Measurements from ENCODE around the gene PCSK9.
"Not testable (repeated sequence)": the region's sequence is repeated elsewhere in the genome, so short reads cannot be mapped to it uniquely, and the experiment has no call there.

The PCSK9 gene

DNA sequence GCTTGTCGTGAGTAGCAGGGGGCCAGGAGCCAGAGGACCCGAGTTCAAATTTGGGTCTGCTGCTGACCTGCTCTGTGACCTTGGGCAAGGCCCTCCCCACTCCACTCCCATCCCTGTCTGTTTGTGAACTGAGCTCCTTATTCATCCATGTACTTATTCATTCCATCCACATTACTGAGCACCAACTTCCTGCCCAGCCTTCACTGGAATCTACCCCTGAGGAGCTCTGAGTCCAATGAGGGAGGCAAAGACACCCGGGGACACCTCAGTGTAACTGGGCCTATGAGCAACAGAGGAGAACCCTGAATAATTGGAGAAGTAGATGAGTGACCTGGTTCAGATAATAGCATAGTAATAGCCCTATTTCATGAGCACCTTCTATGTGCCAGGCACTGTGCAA is 31.7 kb upstream of the PCSK9 start:
- Histone ChIP-seq H3K9me3 (ENCODE audit: control insufficient read depth in 1 of 2, low read length in 2 of 2) (no peaks in the 10 kb centered on the region), H3K4me3 (ENCODE audit: low read depth in 1 of 2, low read length in 2 of 2) (no peak overlapping the region), H3K27me3 (ENCODE audit: control insufficient read depth in 1 of 2, insufficient read depth in 2 of 2, low read length in 2 of 2) (no peaks in the 10 kb centered on the region), H3K4me1 (ENCODE audit: control insufficient read depth in 1 of 2, insufficient read depth in 2 of 2, low read length in 2 of 2) (no peaks in the 10 kb centered on the region), H3K9ac (ENCODE audit: low read depth in 1 of 2, low read length in 2 of 2) (no peak overlapping the region), H3K36me3 (ENCODE audit: control insufficient read depth in 1 of 2, insufficient read depth in 2 of 2, low read length in 2 of 2) (no peaks in the 10 kb centered on the region), H3K27ac (ENCODE audit: low read depth, low read length) (no peak overlapping the region)

DNA sequence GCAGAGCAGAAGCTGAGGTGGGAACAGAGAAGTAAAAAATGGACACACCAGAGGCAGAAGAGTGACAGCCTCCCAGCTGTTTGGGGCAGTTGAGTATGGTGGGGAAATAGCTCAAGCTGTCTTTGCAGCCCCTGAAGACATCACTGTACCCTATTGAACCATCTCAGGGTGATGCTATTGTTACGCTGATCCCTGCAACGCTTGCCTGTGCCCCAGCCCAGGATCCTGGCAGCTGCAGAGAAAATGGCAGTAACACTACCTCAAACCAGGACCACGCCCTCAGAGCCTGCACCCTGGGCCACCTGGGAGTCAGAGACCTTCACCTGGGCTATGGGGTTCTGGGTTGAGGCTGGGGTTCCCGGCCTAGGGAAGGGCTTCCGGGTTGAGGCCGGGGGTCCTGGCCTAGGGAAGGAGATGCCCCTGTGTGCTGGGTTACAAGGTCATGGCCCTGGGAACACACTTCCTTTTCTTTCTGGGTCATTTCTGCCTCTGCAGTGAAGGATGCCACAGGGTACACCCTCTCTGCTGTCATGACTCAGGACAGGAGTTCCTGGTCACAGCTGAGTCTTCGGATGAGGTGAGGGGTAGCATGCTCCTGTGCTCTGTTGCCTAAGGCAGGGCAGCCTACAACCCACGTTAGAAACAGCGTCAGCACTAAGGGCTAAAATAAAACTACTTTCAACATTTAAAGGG is 29.0 kb upstream of the PCSK9 start:
- peaks cover 0 to 9% of the 10 kb centered on the region in 2 donors for H3K27me3 ChIP-seq (ENCODE audit: control insufficient read depth in 1 of 2, insufficient read depth in 2 of 2, low read length in 2 of 2)
- H3K27ac ChIP-seq (ENCODE audit: low read depth, low read length), result no peak overlapping the region
- H3K4me1 ChIP-seq (ENCODE audit: control insufficient read depth in 1 of 2, insufficient read depth in 2 of 2, low read length in 2 of 2), result no peaks in the 10 kb centered on the region
- H3K9ac ChIP-seq (ENCODE audit: low read depth in 1 of 2, low read length in 2 of 2), result no peak overlapping the region
- H3K36me3 ChIP-seq (ENCODE audit: control insufficient read depth in 1 of 2, insufficient read depth in 2 of 2, low read length in 2 of 2), result no peaks in the 10 kb centered on the region
- H3K9me3 ChIP-seq (ENCODE audit: control insufficient read depth in 1 of 2, low read length in 2 of 2), result no peaks in the 10 kb centered on the region
- H3K4me3 ChIP-seq (ENCODE audit: low read depth in 1 of 2, low read length in 2 of 2), result no peak overlapping the region

DNA sequence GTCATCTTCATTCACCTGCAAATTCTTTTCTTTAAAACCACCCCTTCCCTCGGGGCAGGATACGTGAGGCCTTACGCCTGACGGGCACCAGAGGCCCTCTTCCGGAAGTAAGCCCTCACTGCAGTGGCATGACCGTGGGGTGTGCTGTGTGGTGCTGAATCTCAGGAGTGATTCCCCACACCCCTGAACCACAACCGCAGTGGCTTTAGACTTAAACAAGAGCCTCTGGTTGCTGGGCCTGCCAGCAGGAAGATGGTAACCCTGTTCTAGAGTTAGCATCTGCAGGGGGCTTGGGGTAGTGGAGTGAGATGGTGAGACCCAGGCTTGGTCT is 28.5 kb upstream of the PCSK9 start:
- peaks cover 0 to 9% of the 10 kb centered on the region in 2 donors for H3K27me3 ChIP-seq (ENCODE audit: control insufficient read depth in 1 of 2, insufficient read depth in 2 of 2, low read length in 2 of 2)
- no peak overlapping the region for H3K9ac ChIP-seq (ENCODE audit: low read depth in 1 of 2, low read length in 2 of 2)
- no peaks in the 10 kb centered on the region for H3K4me1 ChIP-seq (ENCODE audit: control insufficient read depth in 1 of 2, insufficient read depth in 2 of 2, low read length in 2 of 2)
- no peaks in the 10 kb centered on the region for H3K36me3 ChIP-seq (ENCODE audit: control insufficient read depth in 1 of 2, insufficient read depth in 2 of 2, low read length in 2 of 2)
- H3K4me3 ChIP-seq (ENCODE audit: low read depth in 1 of 2, low read length in 2 of 2), result no peak overlapping the region
- no peak overlapping the region for H3K27ac ChIP-seq (ENCODE audit: low read depth, low read length)
- H3K9me3 ChIP-seq (ENCODE audit: control insufficient read depth in 1 of 2, low read length in 2 of 2), result no peaks in the 10 kb centered on the region

DNA sequence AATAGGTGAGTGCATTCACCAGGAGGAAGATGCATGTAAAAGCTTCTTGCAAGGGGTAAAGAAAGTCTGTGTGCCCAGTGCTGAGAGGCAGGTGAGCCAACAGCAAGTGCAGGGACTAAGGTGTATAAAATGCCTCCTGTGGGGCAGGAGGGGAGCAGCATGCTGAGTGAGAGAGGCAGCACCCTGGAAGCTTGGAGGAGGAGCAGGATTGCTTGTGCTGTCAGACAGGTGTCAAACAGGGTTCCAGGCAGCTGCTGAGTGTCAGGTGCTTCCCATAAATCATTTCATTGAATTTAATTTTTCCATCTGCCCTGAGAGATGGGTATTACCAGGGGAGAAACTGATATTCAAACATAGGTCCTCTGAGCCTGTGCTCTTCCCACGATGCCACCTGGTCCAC is 26.7 kb upstream of the PCSK9 start:
- no peaks in the 10 kb centered on the region for H3K4me1 ChIP-seq (ENCODE audit: control insufficient read depth in 1 of 2, insufficient read depth in 2 of 2, low read length in 2 of 2)
- no peaks in the 10 kb centered on the region for H3K36me3 ChIP-seq (ENCODE audit: control insufficient read depth in 1 of 2, insufficient read depth in 2 of 2, low read length in 2 of 2)
- no peak overlapping the region for H3K4me3 ChIP-seq (ENCODE audit: low read depth in 1 of 2, low read length in 2 of 2)
- H3K27ac ChIP-seq (ENCODE audit: low read depth, low read length), result no peak overlapping the region
- H3K27me3 ChIP-seq (ENCODE audit: control insufficient read depth in 1 of 2, insufficient read depth in 2 of 2, low read length in 2 of 2), result peaks cover 0 to 13% of the 10 kb centered on the region in 2 donors
- no peak overlapping the region for H3K9ac ChIP-seq (ENCODE audit: low read depth in 1 of 2, low read length in 2 of 2)
- no peaks in the 10 kb centered on the region for H3K9me3 ChIP-seq (ENCODE audit: control insufficient read depth in 1 of 2, low read length in 2 of 2)

DNA sequence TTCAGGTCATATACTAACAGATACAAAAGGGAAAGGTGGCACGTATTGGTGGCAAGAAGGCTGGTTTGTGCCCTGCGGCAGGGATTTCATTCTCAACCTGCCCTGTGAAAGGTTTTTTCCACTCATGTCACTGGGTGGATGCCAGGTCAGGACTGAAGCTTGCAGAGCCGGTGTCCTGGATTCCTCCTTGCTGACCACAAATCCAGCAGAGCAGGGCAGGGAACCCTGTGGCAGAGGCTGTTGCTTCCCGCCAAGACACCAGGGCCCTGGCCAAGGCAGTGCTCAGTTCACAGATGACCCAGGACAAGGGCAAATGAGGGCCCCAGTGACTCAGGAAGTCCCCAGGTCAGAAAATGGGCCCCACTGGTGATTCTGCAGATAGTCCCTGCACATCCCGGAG is 24.2 kb upstream of the PCSK9 start:
- H3K9ac ChIP-seq (ENCODE audit: low read depth in 1 of 2, low read length in 2 of 2), result no peak overlapping the region
- peaks cover 0 to 13% of the 10 kb centered on the region in 2 donors for H3K27me3 ChIP-seq (ENCODE audit: control insufficient read depth in 1 of 2, insufficient read depth in 2 of 2, low read length in 2 of 2)
- H3K27ac ChIP-seq (ENCODE audit: low read depth, low read length), result no peak overlapping the region
- no peak overlapping the region for H3K4me3 ChIP-seq (ENCODE audit: low read depth in 1 of 2, low read length in 2 of 2)
- no peaks in the 10 kb centered on the region for H3K4me1 ChIP-seq (ENCODE audit: control insufficient read depth in 1 of 2, insufficient read depth in 2 of 2, low read length in 2 of 2)
- H3K9me3 ChIP-seq (ENCODE audit: control insufficient read depth in 1 of 2, low read length in 2 of 2), result no peaks in the 10 kb centered on the region
- no peaks in the 10 kb centered on the region for H3K36me3 ChIP-seq (ENCODE audit: control insufficient read depth in 1 of 2, insufficient read depth in 2 of 2, low read length in 2 of 2)

DNA sequence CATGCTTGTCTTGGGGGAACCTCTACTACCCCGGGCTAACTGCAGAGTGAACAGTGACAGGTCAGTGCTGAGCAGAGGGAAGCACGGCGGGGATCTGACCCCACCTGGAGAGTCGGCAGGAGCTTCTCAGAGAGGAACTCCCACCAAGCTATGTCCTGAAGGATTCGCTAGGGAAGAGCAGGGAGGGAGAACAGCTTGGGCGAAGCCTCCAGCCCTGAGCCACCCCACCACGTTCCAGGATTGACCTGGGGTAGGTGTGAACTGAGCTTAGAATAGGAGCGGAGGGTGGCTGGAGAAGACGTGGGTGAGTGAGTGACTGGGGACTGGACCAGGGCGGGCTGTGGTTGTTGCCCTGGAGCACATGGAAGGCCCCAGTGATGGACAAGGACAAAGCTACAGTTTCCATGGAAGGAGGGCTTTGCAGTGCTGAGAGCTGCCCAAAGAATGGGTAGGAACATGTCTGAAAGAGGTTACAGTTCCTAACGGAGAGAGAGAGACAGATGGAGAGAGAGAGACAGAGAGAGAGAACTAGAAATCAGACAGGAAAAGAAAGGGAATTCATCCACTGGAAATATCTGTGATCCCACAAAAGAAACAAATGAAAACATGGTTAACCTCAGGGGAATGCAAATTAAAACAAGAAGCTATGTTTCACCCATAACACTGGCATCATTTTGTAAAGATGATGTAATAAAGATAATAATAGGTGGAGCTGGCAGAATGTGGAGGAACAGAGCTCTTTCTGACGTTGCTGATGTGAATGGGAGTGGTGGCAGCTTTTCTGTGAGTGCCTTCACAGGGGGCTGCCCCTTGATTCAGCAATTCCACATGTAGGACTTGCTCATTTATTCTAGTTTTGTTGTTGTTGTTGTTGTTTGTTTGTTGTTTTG is 23.4 kb upstream of the PCSK9 start:
- Histone ChIP-seq H3K9me3 (ENCODE audit: control insufficient read depth in 1 of 2, low read length in 2 of 2) (no peaks in the 10 kb centered on the region), H3K4me1 (ENCODE audit: control insufficient read depth in 1 of 2, insufficient read depth in 2 of 2, low read length in 2 of 2) (no peaks in the 10 kb centered on the region), H3K4me3 (ENCODE audit: low read depth in 1 of 2, low read length in 2 of 2) (no peak overlapping the region), H3K27ac (ENCODE audit: low read depth, low read length) (no peak overlapping the region), H3K36me3 (ENCODE audit: control insufficient read depth in 1 of 2, insufficient read depth in 2 of 2, low read length in 2 of 2) (no peaks in the 10 kb centered on the region), H3K9ac (ENCODE audit: low read depth in 1 of 2, low read length in 2 of 2) (no peak overlapping the region), H3K27me3 (ENCODE audit: control insufficient read depth in 1 of 2, insufficient read depth in 2 of 2, low read length in 2 of 2) (peaks cover 0 to 13% of the 10 kb centered on the region in 2 donors)

DNA sequence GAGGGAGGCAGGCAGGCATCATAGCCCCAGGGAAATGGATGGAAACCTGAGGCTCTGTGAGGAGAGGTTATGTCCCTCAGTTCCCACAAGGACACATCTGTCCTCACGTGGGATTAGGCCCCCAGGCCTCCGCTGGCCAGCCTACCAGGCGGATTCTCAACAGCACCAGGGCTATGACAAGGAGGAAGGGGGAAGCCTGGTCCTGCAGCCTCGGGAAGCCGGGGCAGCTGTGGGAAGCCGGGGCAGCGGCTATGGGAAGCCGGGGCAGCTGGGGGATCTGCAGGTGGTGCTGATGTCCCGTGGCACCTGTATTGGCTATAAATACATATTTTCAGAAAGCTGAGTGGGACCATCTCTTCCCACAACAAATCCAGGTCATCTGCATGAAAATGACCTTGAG is 21.0 kb upstream of the PCSK9 start:
- Histone ChIP-seq H3K27me3 (ENCODE audit: control insufficient read depth in 1 of 2, insufficient read depth in 2 of 2, low read length in 2 of 2) (peaks cover 0 to 13% of the 10 kb centered on the region in 2 donors), H3K9ac (ENCODE audit: low read depth in 1 of 2, low read length in 2 of 2) (no peak overlapping the region), H3K4me1 (ENCODE audit: control insufficient read depth in 1 of 2, insufficient read depth in 2 of 2, low read length in 2 of 2) (no peaks in the 10 kb centered on the region), H3K9me3 (ENCODE audit: control insufficient read depth in 1 of 2, low read length in 2 of 2) (no peaks in the 10 kb centered on the region), H3K4me3 (ENCODE audit: low read depth in 1 of 2, low read length in 2 of 2) (no peak overlapping the region), H3K36me3 (ENCODE audit: control insufficient read depth in 1 of 2, insufficient read depth in 2 of 2, low read length in 2 of 2) (no peaks in the 10 kb centered on the region), H3K27ac (ENCODE audit: low read depth, low read length) (no peak overlapping the region)

DNA sequence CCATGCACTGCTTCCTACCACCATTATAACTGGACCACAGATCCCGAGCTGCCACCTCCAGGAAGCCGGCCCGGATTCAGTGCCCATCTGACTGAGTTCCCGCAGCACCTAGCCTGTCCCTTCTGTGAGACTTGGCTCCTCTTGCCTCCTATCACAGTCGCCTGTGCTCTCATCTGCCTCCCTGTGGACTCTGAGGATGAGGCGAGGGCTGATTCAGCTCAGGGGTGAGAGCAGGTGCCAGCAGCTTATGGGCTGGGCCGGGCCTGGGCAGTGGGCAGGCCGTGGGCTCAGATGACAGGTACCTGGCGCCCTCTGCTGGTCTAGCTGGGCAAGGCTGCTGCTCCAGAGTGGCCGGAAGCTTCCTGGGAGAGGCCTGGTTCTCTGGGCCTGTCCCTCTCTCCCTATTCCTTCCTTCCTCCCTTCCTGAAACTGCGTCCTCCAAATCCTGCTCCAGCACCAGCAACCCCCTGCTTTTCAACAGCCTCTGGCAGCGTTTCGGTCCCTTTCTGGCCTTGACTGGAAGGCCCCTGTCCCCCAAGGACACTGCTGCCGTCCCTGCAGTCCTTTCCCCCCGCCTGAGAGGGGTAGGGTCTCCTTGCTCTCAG is 17.3 kb upstream of the PCSK9 start:
- H3K9me3 ChIP-seq (ENCODE audit: control insufficient read depth in 1 of 2, low read length in 2 of 2), result no peaks in the 10 kb centered on the region
- no peak overlapping the region for H3K27ac ChIP-seq (ENCODE audit: low read depth, low read length)
- H3K27me3 ChIP-seq (ENCODE audit: control insufficient read depth in 1 of 2, insufficient read depth in 2 of 2, low read length in 2 of 2), result no peaks in the 10 kb centered on the region
- H3K9ac ChIP-seq (ENCODE audit: low read depth in 1 of 2, low read length in 2 of 2), result no peak overlapping the region
- no peak overlapping the region for H3K4me3 ChIP-seq (ENCODE audit: low read depth in 1 of 2, low read length in 2 of 2)
- no peaks in the 10 kb centered on the region for H3K4me1 ChIP-seq (ENCODE audit: control insufficient read depth in 1 of 2, insufficient read depth in 2 of 2, low read length in 2 of 2)
- H3K36me3 ChIP-seq (ENCODE audit: control insufficient read depth in 1 of 2, insufficient read depth in 2 of 2, low read length in 2 of 2), result no peaks in the 10 kb centered on the region

DNA sequence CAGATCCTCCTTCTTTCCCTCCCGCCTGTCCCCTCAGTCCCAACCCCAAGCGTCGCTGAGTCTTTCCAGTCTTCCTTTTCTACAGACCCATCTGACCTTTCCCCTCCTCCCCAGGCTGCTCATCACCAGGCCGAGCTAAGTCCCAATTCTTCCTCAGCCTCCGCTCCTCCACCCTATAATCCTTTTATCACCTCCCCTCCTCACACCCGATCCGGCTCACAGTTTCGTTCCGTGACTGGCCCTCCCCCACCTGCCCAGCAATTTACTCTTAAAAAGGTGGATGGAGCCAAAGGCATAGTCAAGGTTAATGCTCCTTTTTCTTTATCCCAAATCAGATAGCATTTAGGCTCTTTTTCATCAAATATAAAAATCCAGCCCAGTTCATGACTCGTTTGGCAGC is 15.2 kb upstream of the PCSK9 start:
- H3K9ac ChIP-seq (ENCODE audit: low read depth in 1 of 2, low read length in 2 of 2); H3K36me3 ChIP-seq (ENCODE audit: control insufficient read depth in 1 of 2, insufficient read depth in 2 of 2, low read length in 2 of 2); H3K4me3 ChIP-seq (ENCODE audit: low read depth in 1 of 2, low read length in 2 of 2); H3K9me3 ChIP-seq (ENCODE audit: control insufficient read depth in 1 of 2, low read length in 2 of 2); H3K4me1 ChIP-seq (ENCODE audit: control insufficient read depth in 1 of 2, insufficient read depth in 2 of 2, low read length in 2 of 2); H3K27ac ChIP-seq (ENCODE audit: low read depth, low read length); H3K27me3 ChIP-seq (ENCODE audit: control insufficient read depth in 1 of 2, insufficient read depth in 2 of 2, low read length in 2 of 2): not testable (repeated sequence)

DNA sequence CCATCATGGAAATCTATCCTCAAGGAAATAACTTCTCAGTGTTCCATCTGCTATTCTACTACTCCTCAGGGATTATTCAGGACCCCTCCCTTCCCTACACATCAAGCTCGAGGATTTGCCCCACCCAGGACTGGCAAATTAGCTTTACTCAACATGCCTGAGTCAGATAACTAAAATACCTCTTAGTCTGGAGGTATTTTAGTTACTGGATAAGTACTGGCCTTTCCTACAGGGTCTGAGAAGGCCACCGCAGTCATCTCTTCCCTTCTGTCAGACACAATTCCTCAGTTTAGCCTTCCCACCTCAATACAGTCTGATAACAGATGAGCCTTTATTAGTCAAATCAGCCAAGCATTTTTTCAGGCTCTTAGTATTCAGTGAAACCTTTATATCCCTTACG is 12.7 kb upstream of the PCSK9 start:
- not testable (repeated sequence) for H3K9ac ChIP-seq (ENCODE audit: low read depth in 1 of 2, low read length in 2 of 2); H3K27me3 ChIP-seq (ENCODE audit: control insufficient read depth in 1 of 2, insufficient read depth in 2 of 2, low read length in 2 of 2); H3K4me1 ChIP-seq (ENCODE audit: control insufficient read depth in 1 of 2, insufficient read depth in 2 of 2, low read length in 2 of 2); H3K9me3 ChIP-seq (ENCODE audit: control insufficient read depth in 1 of 2, low read length in 2 of 2); H3K36me3 ChIP-seq (ENCODE audit: control insufficient read depth in 1 of 2, insufficient read depth in 2 of 2, low read length in 2 of 2); H3K27ac ChIP-seq (ENCODE audit: low read depth, low read length); H3K4me3 ChIP-seq (ENCODE audit: low read depth in 1 of 2, low read length in 2 of 2)

Data from duodenal mucosa (tissue), 2 donors.